ENCODE results near the gene POLR1G. TPM values are rescaled to one million over a fixed set of nuclear protein-coding genes. Genes with fewer than 3 reads are reported as not detected.
"Not testable (repeated sequence)": the region's sequence is repeated elsewhere in the genome, so short reads cannot be mapped to it uniquely, and the experiment has no call there.

POLR1G gene
- total RNA-seq, 2 donors from 2014 or later, result 11.0 to 25.4 TPM

DNA sequence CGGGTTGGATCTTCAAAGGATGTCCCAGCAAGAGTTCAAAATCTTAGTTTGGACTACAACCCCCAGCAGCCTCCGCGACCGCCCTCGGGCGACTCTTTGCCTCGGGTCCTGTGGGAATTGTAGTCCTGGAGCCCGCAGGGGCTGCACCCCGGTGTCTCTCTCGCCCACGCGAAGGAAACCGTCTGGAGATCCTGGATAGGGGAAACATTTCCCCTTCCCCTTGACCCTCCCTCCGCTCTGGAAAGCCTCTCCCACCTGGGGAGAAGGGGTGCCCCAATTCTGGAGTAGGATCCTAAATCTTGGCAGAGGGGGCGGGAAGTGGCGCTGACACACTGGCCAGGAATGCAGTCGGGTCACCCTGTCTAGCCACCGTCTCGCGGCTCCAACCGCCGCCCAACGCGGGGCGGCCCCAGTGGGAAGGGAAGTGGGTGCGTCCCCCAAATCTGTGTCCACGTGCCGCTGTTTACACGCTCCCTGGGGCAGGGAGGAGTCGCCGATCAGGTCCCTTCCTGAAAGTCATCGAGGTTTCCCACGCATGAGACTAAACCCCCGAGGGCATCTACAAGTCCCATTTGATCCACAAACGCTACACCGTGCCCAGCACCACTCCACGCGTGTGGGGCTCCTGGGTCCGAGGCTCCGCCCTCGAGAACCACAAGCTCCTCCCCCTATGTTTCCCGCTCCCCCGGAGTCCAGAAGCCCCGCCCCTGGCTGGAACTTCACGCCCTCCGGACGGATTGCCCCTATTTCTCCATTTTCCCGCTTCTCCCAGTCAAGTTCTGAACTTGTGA lies 814 bp upstream of the POLR1G start:
- Mint-ChIP-seq H3K36me3 (peaks cover 10% of the 10 kb centered on the region), H3K27me3 (peaks cover 0 to 4% of the 10 kb centered on the region in 2 donors), H3K9me3 (no peaks in the 10 kb centered on the region), H3K4me3 (peak overlapping the region; percentile 92), H3K4me1 (ENCODE audit: low read depth in 2 of 2) (peaks cover 35 to 44% of the 10 kb centered on the region in 2 donors), H3K27ac (peak overlapping the region; percentile 91 to 92)
- peak; percentile 87 for DNase-seq (ENCODE audit: low spot score)
- peak; percentile 82 to 84 for ATAC-seq

DNA sequence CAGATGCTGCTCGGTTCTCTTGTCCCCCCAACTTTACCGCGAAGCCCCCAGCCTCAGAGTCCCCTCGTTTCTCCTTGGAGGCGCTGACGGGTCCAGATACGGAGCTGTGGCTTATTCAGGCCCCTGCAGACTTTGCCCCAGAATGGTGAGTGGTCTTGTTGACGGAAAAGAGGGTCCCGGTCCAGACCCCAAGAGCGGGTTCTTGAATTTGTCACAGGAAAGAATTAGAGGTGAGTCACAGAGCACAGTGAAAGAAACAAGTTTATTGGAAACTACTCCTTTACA lies 589 bp downstream of the POLR1G start:
- peak overlapping the region; percentile 91 to 92 for H3K27ac Mint-ChIP-seq
- H3K27me3 Mint-ChIP-seq, result peaks cover 0 to 4% of the 10 kb centered on the region in 2 donors
- ATAC-seq (no peak), DNase-seq (ENCODE audit: low spot score) (no peak)
- H3K4me3 Mint-ChIP-seq, result peak overlapping the region; percentile 92
- peaks cover 10% of the 10 kb centered on the region for H3K36me3 Mint-ChIP-seq
- H3K9me3 Mint-ChIP-seq, result no peaks in the 10 kb centered on the region
- peaks cover 35 to 44% of the 10 kb centered on the region in 2 donors for H3K4me1 Mint-ChIP-seq (ENCODE audit: low read depth in 2 of 2)

DNA sequence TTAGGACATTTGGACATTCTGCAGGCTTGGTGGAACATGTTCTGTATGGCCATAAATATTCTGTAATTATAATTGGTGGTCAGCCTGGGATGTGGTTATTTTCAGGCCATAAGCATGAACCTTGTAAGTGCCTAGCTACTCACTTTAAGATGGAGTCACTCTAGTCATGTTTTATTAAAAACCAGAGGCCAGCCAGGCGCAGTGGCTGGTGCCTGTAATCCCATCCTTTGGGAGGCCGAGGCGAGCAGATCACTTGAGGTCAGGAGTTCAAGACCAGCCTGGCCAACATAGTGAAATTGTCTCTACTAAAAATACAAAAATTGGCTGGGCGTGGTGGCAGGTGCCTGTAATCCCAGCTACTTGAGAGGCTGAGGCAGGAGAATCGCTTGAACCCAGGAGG lies 1.1 kb downstream of the POLR1G start:
- peak overlapping the region; percentile 92 for H3K4me3 Mint-ChIP-seq
- not testable (repeated sequence) for DNase-seq (ENCODE audit: low spot score); H3K27ac Mint-ChIP-seq; ATAC-seq; H3K9me3 Mint-ChIP-seq; H3K27me3 Mint-ChIP-seq
- peaks cover 35 to 44% of the 10 kb centered on the region in 2 donors for H3K4me1 Mint-ChIP-seq (ENCODE audit: low read depth in 2 of 2)
- H3K36me3 Mint-ChIP-seq, result peaks cover 10% of the 10 kb centered on the region

DNA sequence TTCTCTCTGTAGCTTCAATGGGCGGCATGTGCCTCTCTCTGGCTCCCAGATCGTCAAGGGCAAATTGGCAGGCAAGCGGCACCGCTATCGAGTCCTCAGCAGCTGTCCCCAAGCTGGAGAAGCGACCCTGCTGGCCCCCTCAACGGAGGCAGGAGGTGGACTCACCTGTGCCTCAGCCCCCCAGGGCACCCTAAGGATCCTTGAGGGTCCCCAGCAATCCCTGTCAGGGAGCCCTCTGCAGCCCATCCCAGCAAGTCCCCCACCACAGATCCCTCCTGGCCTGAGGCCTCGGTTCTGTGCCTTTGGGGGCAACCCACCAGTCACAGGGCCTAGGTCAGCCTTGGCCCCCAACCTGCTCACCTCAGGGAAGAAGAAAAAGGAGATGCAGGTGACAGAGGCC lies 1.7 kb downstream of the POLR1G start:
- Mint-ChIP-seq H3K4me3 (peak overlapping the region; percentile 92), H3K9me3 (no peaks in the 10 kb centered on the region), H3K27me3 (peaks cover 0 to 4% of the 10 kb centered on the region in 2 donors), H3K27ac (peak overlapping the region in 1 of 2 donors; percentile 39), H3K36me3 (peaks cover 10% of the 10 kb centered on the region), H3K4me1 (ENCODE audit: low read depth in 2 of 2) (peaks cover 35 to 44% of the 10 kb centered on the region in 2 donors)
- ATAC-seq, result no peak
- no peak for DNase-seq (ENCODE audit: low spot score)

DNA sequence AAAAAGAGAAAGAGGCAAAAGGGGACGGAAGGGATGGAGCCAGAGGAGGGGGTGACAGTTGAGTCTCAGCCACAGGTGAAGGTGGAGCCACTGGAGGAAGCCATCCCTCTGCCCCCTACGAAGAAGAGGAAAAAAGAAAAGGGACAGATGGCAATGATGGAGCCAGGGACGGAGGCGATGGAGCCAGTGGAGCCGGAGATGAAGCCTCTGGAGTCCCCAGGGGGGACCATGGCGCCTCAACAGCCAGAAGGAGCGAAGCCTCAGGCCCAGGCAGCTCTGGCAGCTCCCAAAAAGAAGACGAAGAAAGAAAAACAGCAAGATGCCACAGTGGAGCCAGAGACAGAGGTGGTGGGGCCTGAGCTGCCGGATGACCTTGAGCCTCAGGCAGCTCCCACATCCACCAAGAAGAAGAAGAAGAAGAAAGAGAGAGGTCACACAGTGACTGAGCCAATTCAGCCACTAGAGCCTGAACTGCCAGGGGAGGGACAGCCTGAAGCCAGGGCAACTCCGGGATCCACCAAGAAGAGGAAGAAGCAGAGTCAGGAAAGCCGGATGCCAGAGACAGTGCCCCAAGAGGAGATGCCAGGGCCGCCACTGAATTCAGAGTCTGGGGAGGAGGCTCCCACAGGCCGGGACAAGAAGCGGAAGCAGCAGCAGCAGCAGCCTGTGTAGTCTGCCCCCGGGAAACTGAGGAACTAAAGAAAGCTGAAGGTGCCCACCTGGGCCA lies 2.5 kb downstream of the POLR1G start:
- no peak for ATAC-seq
- Mint-ChIP-seq H3K27ac (no peak overlapping the region), H3K4me3 (no peak overlapping the region), H3K9me3 (no peaks in the 10 kb centered on the region), H3K27me3 (no peaks in the 10 kb centered on the region), H3K4me1 (ENCODE audit: low read depth in 2 of 2) (peaks cover 30 to 38% of the 10 kb centered on the region in 2 donors), H3K36me3 (peaks cover 10% of the 10 kb centered on the region)
- no peak for DNase-seq (ENCODE audit: low spot score)

DNA sequence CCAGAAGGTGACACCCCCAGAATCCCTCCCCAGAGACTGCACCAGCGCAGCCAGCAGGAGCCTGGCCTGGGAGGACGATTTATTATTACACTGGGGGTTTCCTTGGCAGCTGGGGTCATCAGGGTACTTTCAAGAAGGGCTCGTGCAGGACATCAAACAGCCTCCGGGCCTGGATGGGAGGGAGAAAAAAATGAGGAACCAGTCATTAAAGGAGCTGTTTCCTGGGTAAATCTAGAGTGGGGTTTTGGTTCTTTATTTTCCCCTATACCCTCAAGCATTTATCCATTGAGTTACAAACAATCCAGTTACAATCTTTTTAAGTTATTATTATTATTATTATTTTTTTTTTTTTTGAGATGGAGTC lies 3.1 kb downstream of the POLR1G start:
- Mint-ChIP-seq H3K9me3 (no peaks in the 10 kb centered on the region), H3K36me3 (peaks cover 10% of the 10 kb centered on the region), H3K4me3 (no peak overlapping the region), H3K27ac (no peak overlapping the region), H3K27me3 (no peaks in the 10 kb centered on the region), H3K4me1 (ENCODE audit: low read depth in 2 of 2) (peaks cover 26 to 33% of the 10 kb centered on the region in 2 donors)
- DNase-seq (ENCODE audit: low spot score) (no peak), ATAC-seq (no peak)

DNA sequence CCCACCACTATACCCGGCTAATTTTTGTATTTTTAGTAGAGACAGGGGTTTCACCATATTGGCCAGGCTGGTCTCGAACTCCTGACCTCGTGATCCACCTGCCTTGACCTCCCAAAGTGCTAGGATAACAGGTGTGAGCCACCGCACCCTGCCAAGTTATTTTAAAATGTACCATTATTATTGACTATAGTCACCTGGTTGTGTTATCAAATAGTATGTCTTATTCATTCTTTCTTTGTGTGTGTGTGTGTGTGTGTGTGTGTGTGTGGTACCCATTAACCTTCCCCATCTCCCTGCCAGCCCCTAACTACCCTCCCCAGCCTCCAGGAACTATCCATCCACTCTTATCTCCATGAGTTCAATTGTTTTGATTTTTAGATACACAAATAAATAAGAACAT lies 3.9 kb downstream of the POLR1G start:
- not testable (repeated sequence) for H3K27ac Mint-ChIP-seq, H3K4me3 Mint-ChIP-seq, H3K27me3 Mint-ChIP-seq

DNA sequence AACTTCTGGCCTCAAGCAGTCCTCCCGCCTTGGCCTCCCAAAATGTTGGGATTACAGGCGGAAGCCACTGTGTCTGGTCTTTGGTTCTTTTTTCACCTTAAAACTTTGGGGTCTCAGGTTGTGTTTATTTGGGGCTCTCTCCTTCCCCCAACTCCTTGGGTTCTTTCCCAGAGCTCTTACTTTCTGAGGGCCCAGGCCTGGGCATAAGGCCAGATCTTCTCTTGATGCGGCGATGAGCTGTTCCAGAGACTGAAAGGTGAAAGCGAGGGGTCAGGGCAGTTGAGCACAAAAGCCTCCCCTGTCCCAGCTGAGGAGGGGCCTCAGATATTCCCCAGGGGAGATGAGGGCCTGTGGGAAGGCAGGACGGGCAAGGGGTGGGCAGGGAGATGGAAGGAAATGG lies 7.1 kb downstream of the POLR1G start:
- H3K27me3 Mint-ChIP-seq, result no peaks in the 10 kb centered on the region
- no peak overlapping the region for H3K27ac Mint-ChIP-seq
- H3K4me1 Mint-ChIP-seq (ENCODE audit: low read depth in 2 of 2), result peaks cover 7 to 9% of the 10 kb centered on the region in 2 donors
- DNase-seq (ENCODE audit: low spot score) (no peak), ATAC-seq (no peak)
- H3K9me3 Mint-ChIP-seq, result no peaks in the 10 kb centered on the region
- peaks cover 9% of the 10 kb centered on the region for H3K36me3 Mint-ChIP-seq
- no peak overlapping the region for H3K4me3 Mint-ChIP-seq

More for the DNA sequence above, 3.9 kb downstream of the POLR1G start:
- not testable (repeated sequence) for DNase-seq (ENCODE audit: low spot score); ATAC-seq; H3K9me3 Mint-ChIP-seq
- H3K36me3 Mint-ChIP-seq, result peaks cover 10% of the 10 kb centered on the region
- peaks cover 21 to 26% of the 10 kb centered on the region in 2 donors for H3K4me1 Mint-ChIP-seq (ENCODE audit: low read depth in 2 of 2)

DNA sequence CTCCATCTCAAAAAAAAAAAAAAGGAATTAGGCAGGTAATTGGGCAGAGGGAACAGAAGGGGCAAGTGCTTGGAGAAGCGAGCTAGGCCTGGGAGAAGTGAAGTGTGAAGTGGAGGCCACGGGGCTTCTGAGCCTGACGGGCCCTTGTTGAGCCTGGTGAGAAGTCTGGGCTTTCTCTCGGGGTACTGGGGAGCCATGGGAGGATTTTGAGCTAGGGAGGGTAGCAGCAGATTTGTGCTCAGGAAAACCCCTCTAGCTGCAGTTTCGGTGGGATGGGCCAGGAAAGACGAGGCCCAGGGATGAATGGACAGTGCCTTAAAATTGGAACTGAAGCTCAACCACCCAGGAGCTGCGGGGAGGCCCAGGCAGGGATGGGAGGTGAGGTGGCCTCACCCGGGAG lies 8.0 kb downstream of the POLR1G start:
- Mint-ChIP-seq H3K36me3 (no peaks in the 10 kb centered on the region), H3K9me3 (no peaks in the 10 kb centered on the region), H3K27ac (no peak overlapping the region), H3K27me3 (no peaks in the 10 kb centered on the region), H3K4me1 (ENCODE audit: low read depth in 2 of 2) (peaks cover 0 to 6% of the 10 kb centered on the region in 2 donors), H3K4me3 (no peak overlapping the region)
- ATAC-seq (no peak), DNase-seq (ENCODE audit: low spot score) (no peak)

DNA sequence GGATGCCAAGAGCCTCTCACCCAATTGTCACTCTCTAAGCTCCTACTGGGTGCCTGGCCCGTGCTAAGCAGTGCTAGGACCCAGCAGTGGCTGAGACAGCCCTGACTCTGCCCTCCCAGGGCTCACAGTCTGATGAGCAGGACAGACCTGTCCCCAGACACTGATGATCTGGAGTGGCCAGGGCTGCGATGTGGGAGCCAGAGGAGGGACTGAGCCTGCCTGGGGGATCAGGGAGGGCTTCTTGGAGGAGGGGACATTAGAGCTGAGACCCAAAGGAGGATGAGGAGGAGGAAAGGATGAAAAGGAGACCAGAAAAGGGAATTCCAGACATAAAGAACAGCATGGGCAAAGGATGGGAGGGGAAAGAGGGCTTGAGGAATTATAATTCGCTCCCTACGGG lies 10.7 kb downstream of the POLR1G start:
- H3K27me3 Mint-ChIP-seq, result no peaks in the 10 kb centered on the region
- no peaks in the 10 kb centered on the region for H3K9me3 Mint-ChIP-seq
- DNase-seq (ENCODE audit: low spot score) (no peak), ATAC-seq (no peak)
- no peak overlapping the region for H3K27ac Mint-ChIP-seq
- H3K4me1 Mint-ChIP-seq (ENCODE audit: low read depth in 2 of 2), result peaks cover 8 to 11% of the 10 kb centered on the region in 2 donors
- H3K4me3 Mint-ChIP-seq, result no peak overlapping the region
- no peaks in the 10 kb centered on the region for H3K36me3 Mint-ChIP-seq

DNA sequence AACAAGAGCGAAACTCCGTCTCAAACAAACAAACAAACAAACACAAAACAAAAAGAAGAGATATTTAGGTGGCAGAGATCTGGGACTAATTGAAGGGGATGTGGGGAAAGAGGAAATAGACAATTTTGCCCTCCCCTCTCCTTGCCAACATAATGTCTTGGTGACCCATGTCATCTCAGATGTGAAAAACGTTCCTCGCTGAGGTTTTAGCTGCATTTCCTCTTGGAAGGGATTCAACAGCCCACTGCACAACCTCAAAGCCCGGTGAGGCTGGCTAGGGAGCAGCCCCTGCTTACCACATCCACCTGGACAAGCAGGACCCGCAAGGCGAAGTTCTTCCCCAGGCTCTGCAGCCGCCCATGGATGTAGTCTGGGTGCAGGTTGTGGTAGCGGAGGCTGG lies 12.4 kb downstream of the POLR1G start:
- no peak overlapping the region for H3K27ac Mint-ChIP-seq

DNA sequence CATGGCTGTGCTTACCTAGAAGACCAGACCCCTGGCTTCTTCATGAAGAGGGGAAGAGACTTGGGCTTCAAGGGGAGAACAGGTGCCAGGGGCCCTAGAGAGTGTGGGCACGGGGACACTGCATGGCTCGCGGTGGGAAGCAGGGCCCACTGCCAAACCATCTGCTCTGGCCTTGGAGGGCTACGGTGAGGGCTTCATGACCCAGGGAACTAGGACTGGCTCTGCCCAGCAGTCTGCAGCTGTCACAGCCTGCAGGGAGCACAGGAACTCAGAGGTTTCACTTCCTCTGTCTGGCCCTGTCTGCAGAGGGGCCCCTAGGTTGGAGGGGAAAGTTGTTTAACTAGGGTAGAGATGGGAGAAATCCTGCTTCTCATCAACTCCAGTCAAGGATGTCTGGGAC lies 13.0 kb downstream of the POLR1G start:
- Mint-ChIP-seq H3K36me3 (no peaks in the 10 kb centered on the region), H3K4me1 (ENCODE audit: low read depth in 2 of 2) (peaks cover 29 to 31% of the 10 kb centered on the region in 2 donors), H3K27ac (peak overlapping the region in 1 of 2 donors; percentile 51), H3K27me3 (no peaks in the 10 kb centered on the region), H3K9me3 (no peaks in the 10 kb centered on the region), H3K4me3 (peak overlapping the region; percentile 44)
- DNase-seq (ENCODE audit: low spot score) (no peak), ATAC-seq (no peak)

More for the DNA sequence above, 12.4 kb downstream of the POLR1G start:
- no peaks in the 10 kb centered on the region for H3K27me3 Mint-ChIP-seq
- H3K4me3 Mint-ChIP-seq, result no peak overlapping the region
- DNase-seq (ENCODE audit: low spot score) (no peak), ATAC-seq (no peak)
- H3K4me1 Mint-ChIP-seq (ENCODE audit: low read depth in 2 of 2), result peaks cover 23 to 27% of the 10 kb centered on the region in 2 donors
- H3K9me3 Mint-ChIP-seq, result no peaks in the 10 kb centered on the region
- H3K36me3 Mint-ChIP-seq, result no peaks in the 10 kb centered on the region

DNA sequence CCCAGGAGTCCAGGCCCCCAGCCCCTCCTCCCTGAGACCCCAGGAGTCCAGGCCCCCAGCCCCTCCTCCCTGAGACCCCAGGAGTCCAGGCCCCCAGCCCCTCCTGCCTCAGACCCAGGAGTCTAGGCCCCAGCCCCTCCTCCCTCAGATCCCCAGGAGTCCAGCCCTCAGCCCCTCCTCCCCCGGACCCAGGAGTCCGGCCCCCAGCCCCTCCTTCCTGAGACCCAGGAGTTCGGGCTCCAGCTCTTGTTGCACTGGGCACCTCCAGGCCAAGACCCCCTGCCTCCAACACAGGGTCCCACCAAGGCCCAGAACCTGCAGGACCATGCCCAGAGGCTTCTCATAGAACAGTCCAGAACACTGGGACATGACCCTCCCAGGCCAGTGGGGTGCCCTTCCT lies 13.5 kb downstream of the POLR1G start:
- no peak for ATAC-seq
- H3K27ac Mint-ChIP-seq, result no peak overlapping the region
- no peaks in the 10 kb centered on the region for H3K36me3 Mint-ChIP-seq
- no peaks in the 10 kb centered on the region for H3K27me3 Mint-ChIP-seq
- H3K4me3 Mint-ChIP-seq, result no peak overlapping the region
- H3K4me1 Mint-ChIP-seq (ENCODE audit: low read depth in 2 of 2), result peaks cover 32 to 34% of the 10 kb centered on the region in 2 donors
- no peak for DNase-seq (ENCODE audit: low spot score)
- H3K9me3 Mint-ChIP-seq, result no peaks in the 10 kb centered on the region

DNA sequence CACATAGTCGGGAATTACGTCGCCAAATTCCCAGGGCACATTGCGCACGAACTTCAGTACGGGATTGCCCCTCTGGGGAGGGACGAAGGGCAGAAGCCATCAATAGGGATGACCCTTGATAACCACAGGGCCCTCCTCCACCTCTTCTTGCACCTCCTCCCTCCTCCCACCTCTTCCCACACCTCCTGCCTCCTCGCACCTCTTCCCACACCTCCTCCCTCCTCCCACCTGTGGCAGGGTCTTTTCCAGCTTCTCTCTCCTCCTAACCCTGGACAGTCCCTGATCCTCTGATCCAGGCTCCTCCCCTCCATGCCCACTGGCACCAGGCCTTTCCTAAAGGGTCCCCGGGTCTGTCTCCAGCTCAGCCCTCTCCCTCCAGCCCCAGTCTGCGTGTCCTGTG lies 13.9 kb downstream of the POLR1G start:
- Mint-ChIP-seq H3K4me1 (ENCODE audit: low read depth in 2 of 2) (peaks cover 32 to 34% of the 10 kb centered on the region in 2 donors), H3K36me3 (no peaks in the 10 kb centered on the region), H3K4me3 (no peak overlapping the region), H3K9me3 (no peaks in the 10 kb centered on the region), H3K27ac (peak overlapping the region; percentile 23 to 70), H3K27me3 (no peaks in the 10 kb centered on the region)
- no peak for DNase-seq (ENCODE audit: low spot score)
- ATAC-seq, result no peak
